ENCODE results near the gene MACF1. TPM values are rescaled to one million over a fixed set of nuclear protein-coding genes. Genes with fewer than 3 reads are reported as not detected.

MACF1 gene
- total and polyA plus RNA-seq, 2 of the 13 experiments (the other 11 are each of a cell fraction or from before 2014, with no cell fraction given), result 36.7 to 65.4 TPM

DNA sequence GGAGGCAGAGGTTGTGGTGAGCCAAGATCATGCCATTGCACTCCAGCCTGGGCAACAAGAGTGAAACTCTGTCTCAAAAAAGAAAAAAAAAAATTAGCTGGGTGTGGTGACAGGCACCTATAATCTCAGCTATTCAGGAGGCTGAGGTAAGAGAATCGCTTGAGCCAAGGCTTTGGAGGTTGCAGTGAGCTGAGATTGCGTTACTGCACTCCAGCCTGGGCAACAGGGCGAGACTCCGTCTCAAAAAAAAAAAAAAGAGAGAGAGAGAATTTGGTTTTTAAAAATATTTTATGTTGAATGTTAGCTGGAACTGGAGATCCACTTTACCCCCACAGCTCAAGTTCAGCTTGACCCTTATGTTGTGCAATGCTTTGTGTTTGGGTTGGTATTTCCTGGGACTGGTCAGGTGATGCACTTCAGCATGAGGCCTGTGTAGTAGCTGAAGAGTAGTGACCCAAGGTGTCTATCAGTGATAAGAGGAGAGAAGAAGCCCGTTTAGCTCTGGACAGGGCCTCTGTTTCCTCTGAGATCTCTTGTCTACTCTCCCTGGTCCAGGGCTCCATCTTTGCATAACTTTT lies 36.8 kb upstream of the MACF1 start (continued):
- TF ChIP-seq, protein P1, sequence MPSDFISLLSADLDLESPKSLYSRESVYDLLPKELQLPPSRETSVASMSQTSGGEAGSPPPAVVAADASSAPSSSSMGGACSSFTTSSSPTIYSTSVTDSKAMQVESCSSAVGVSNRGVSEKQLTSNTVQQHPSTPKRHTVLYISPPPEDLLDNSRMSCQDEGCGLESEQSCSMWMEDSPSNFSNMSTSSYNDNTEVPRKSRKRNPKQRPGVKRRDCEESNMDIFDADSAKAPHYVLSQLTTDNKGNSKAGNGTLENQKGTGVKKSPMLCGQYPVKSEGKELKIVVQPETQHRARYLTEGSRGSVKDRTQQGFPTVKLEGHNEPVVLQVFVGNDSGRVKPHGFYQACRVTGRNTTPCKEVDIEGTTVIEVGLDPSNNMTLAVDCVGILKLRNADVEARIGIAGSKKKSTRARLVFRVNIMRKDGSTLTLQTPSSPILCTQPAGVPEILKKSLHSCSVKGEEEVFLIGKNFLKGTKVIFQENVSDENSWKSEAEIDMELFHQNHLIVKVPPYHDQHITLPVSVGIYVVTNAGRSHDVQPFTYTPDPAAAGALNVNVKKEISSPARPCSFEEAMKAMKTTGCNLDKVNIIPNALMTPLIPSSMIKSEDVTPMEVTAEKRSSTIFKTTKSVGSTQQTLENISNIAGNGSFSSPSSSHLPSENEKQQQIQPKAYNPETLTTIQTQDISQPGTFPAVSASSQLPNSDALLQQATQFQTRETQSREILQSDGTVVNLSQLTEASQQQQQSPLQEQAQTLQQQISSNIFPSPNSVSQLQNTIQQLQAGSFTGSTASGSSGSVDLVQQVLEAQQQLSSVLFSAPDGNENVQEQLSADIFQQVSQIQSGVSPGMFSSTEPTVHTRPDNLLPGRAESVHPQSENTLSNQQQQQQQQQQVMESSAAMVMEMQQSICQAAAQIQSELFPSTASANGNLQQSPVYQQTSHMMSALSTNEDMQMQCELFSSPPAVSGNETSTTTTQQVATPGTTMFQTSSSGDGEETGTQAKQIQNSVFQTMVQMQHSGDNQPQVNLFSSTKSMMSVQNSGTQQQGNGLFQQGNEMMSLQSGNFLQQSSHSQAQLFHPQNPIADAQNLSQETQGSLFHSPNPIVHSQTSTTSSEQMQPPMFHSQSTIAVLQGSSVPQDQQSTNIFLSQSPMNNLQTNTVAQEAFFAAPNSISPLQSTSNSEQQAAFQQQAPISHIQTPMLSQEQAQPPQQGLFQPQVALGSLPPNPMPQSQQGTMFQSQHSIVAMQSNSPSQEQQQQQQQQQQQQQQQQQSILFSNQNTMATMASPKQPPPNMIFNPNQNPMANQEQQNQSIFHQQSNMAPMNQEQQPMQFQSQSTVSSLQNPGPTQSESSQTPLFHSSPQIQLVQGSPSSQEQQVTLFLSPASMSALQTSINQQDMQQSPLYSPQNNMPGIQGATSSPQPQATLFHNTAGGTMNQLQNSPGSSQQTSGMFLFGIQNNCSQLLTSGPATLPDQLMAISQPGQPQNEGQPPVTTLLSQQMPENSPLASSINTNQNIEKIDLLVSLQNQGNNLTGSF (CRISPR knock-in tag; IDR thresholded peaks at IDR 0.05), result no peak
- TF ChIP-seq, protein P2, sequence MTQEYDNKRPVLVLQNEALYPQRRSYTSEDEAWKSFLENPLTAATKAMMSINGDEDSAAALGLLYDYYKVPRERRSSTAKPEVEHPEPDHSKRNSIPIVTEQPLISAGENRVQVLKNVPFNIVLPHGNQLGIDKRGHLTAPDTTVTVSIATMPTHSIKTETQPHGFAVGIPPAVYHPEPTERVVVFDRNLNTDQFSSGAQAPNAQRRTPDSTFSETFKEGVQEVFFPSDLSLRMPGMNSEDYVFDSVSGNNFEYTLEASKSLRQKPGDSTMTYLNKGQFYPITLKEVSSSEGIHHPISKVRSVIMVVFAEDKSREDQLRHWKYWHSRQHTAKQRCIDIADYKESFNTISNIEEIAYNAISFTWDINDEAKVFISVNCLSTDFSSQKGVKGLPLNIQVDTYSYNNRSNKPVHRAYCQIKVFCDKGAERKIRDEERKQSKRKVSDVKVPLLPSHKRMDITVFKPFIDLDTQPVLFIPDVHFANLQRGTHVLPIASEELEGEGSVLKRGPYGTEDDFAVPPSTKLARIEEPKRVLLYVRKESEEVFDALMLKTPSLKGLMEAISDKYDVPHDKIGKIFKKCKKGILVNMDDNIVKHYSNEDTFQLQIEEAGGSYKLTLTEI (CRISPR knock-in tag; conservative IDR thresholded peaks at IDR 0.05), result no peak
- TF ChIP-seq, protein P3, sequence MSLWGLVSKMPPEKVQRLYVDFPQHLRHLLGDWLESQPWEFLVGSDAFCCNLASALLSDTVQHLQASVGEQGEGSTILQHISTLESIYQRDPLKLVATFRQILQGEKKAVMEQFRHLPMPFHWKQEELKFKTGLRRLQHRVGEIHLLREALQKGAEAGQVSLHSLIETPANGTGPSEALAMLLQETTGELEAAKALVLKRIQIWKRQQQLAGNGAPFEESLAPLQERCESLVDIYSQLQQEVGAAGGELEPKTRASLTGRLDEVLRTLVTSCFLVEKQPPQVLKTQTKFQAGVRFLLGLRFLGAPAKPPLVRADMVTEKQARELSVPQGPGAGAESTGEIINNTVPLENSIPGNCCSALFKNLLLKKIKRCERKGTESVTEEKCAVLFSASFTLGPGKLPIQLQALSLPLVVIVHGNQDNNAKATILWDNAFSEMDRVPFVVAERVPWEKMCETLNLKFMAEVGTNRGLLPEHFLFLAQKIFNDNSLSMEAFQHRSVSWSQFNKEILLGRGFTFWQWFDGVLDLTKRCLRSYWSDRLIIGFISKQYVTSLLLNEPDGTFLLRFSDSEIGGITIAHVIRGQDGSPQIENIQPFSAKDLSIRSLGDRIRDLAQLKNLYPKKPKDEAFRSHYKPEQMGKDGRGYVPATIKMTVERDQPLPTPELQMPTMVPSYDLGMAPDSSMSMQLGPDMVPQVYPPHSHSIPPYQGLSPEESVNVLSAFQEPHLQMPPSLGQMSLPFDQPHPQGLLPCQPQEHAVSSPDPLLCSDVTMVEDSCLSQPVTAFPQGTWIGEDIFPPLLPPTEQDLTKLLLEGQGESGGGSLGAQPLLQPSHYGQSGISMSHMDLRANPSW (CRISPR knock-in tag; IDR thresholded peaks at IDR 0.05; ENCODE audit: borderline replicate concordance), result no peak
- no peak for TF ChIP-seq DPF2 (CRISPR knock-in tag; IDR thresholded peaks at IDR 0.05; ENCODE audit: borderline replicate concordance, low read depth)
- no peak for TF ChIP-seq TCF12 (IDR thresholded peaks at IDR 0.05)
- TF ChIP-seq TCF12 (CRISPR knock-in tag; IDR thresholded peaks at IDR 0.05), result no peak
- TF ChIP-seq, protein P4, sequence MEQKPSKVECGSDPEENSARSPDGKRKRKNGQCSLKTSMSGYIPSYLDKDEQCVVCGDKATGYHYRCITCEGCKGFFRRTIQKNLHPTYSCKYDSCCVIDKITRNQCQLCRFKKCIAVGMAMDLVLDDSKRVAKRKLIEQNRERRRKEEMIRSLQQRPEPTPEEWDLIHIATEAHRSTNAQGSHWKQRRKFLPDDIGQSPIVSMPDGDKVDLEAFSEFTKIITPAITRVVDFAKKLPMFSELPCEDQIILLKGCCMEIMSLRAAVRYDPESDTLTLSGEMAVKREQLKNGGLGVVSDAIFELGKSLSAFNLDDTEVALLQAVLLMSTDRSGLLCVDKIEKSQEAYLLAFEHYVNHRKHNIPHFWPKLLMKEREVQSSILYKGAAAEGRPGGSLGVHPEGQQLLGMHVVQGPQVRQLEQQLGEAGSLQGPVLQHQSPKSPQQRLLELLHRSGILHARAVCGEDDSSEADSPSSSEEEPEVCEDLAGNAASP (CRISPR knock-in tag; IDR thresholded peaks at IDR 0.05; ENCODE audit: borderline replicate concordance), result peak; percentile 57; the same call in 1 of the 2 replicates
- TF ChIP-seq NR2F1 (CRISPR knock-in tag; IDR thresholded peaks at IDR 0.05), result 0 out of 4 replicates have a peak, but pooled peaks of 1 of the 2 experiments have one; percentile 30
- TF ChIP-seq GPN1 (CRISPR knock-in tag; IDR thresholded peaks at IDR 0.05; ENCODE audit: borderline replicate concordance), result no peak
- TF ChIP-seq, protein P5, sequence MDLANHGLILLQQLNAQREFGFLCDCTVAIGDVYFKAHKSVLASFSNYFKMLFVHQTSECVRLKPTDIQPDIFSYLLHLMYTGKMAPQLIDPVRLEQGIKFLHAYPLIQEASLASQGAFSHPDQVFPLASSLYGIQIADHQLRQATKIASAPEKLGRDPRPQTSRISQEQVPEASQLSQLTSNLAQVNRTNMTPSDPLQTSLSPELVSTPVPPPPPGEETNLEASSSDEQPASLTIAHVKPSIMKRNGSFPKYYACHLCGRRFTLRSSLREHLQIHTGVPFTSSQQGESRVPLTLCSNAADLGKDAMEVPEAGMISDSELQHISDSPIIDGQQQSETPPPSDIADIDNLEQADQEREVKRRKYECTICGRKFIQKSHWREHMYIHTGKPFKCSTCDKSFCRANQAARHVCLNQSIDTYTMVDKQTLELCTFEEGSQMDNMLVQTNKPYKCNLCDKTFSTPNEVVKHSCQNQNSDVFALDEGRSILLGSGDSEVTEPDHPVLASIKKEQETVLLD (CRISPR knock-in tag; IDR thresholded peaks at IDR 0.05; ENCODE audit: low read depth), result no peak
- TF ChIP-seq, protein P6, sequence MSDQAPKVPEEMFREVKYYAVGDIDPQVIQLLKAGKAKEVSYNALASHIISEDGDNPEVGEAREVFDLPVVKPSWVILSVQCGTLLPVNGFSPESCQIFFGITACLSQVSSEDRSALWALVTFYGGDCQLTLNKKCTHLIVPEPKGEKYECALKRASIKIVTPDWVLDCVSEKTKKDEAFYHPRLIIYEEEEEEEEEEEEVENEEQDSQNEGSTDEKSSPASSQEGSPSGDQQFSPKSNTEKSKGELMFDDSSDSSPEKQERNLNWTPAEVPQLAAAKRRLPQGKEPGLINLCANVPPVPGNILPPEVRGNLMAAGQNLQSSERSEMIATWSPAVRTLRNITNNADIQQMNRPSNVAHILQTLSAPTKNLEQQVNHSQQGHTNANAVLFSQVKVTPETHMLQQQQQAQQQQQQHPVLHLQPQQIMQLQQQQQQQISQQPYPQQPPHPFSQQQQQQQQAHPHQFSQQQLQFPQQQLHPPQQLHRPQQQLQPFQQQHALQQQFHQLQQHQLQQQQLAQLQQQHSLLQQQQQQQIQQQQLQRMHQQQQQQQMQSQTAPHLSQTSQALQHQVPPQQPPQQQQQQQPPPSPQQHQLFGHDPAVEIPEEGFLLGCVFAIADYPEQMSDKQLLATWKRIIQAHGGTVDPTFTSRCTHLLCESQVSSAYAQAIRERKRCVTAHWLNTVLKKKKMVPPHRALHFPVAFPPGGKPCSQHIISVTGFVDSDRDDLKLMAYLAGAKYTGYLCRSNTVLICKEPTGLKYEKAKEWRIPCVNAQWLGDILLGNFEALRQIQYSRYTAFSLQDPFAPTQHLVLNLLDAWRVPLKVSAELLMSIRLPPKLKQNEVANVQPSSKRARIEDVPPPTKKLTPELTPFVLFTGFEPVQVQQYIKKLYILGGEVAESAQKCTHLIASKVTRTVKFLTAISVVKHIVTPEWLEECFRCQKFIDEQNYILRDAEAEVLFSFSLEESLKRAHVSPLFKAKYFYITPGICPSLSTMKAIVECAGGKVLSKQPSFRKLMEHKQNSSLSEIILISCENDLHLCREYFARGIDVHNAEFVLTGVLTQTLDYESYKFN (CRISPR knock-in tag; conservative IDR thresholded peaks at IDR 0.05), result peak; percentile 46; the same call in 1 of the 2 replicates

Data from HepG2 (cell line).